HG02610 (cell line): ENCODE data around the gene IFRD2.
"Not testable (repeated sequence)": the region's sequence is repeated elsewhere in the genome, so short reads cannot be mapped to it uniquely, and the experiment has no call there.

Experiments used
- ATAC-seq: cut with Tn5 transposase; IDR thresholded peaks from one replicate; pipeline ENCODE4 v1.9.1; 2021; ENCODE audit warnings: mild to moderate bottlenecking, moderate library complexity; ENCODE audit not compliant: unreplicated experiment

Gene IFRD2

DNA sequence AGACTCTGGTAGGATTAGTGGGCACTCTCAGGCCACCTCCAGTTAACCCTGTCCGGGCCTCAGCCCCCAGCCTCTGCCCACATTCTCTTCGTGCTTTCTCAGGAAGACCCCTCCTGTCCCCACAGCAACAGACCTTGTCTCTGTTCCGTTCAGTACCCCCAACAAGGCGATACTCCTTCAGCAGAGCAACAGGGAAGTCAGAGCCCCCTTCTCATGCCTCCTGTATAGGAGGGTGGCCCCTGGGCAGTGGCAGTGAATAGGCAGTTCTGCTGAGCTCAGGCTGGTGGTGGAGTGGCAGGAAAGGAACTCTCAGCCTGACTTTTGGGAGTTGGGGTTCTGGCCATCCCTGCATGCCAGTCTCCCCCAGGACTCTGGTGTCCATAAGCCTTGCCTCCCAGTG, 22.8 kb downstream of the IFRD2 start:
- no peak for ATAC-seq

DNA sequence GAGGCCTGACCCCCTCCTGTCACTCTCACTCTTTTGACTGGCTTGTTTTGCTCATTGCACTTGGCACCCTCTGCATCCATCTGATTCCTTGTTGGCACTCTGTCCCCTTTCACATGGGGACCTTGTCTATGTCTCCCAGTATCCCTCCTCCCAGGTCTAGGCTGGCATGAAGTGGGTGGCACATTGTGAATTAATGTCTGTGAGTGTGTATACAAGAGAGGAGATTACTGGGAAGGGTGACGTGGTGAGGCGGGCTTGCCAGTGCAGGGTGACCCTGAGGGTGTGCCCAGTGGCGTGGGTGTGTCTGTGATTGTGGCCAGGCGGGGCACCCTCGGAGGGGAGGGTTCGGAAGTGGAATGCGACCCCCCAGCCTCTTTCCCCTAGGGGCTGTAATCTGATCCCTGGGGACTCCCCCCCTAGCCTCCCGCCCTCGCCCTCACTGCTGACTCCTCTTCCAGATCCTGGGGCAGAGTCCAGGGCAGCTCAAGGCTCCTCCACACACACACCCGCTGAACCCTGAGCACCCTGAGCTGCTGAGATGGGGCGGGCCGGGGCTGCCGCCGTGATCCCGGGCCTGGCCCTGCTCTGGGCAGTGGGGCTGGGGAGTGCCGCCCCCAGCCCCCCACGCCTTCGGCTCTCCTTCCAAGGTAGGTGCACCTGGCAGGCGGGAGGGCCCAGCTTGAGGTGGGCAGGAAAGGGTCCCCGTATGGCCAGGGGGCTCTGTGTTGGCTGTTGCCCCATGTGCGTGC, 23.4 kb downstream of the IFRD2 start, which contains the start of gene SEMA3B:
SEMA3B (plus strand) TSS at position 445 of the 749 bp plus-strand sequence; CDS start at position 539, 94 bp downstream.
- ATAC-seq = no peak

DNA sequence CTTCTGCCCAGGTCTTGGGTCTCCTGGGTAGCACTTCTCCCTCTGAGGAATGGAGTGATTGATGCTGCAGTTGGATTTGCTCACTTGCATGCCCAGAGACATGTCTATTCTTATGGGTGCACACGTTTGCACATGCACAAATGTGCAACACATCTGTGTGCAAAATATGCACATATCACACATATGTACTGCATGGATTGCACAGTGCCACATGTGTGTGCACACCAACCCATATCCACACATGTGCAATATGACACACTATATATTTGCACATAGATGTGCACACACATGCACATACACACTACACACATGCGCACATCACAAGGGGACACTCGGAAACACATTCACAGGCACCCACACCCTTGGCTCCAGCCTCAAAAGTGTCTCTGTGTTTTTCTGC, 24.0 kb downstream of the IFRD2 start:
- no peak for ATAC-seq

DNA sequence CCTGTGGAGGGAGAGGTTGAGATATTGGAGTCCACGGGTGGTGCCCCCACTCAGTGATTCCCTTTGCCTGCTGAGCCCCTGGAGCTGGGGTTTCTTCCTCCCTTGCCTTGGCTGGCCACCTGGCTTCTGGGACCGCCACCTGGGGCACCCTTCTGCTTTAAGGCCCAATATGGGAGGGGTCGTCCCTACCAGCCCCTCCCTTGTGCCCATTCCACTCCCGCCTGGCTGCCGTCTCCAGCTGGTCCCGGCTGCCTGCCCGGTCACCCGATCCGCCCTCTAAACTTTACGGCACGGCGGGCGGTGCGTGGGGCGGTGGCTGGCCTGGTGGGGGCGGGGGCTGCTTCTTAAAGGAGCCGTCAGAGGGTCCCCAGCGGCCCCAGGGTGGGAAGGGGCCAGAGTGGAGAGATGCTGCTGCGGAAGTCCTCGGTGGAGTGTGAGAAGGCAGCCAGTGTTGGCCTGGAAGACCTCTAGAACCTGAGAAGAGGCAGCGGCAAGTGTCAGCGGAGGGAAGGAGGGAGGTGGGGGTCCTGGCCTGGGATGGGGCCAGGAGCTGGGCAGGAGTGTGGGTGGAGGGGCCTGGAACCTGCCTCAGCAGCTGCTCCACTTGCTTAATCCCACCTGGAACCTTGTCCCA, 24.8 kb downstream of the IFRD2 start:
- no peak for ATAC-seq

DNA sequence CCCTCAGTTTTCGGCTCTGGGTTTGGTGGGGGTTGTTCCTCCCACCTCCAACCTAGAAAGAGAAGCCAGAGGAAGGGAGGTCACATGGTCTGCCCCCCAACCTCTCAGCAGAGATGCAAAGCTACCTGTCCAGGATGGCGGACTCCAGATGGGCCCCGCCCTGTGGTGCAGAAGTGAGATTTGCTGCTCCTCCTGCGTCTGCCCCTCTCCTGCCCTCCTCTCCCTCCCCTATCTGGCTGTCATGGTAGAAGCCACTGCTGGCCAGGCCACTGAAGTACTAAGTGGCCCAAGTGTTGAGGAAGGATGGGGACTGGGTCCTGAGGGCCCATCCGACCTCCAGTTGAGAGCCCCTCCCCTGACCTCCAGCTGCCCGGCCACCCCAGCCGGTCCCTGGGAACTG, 25.4 kb downstream of the IFRD2 start:
- no peak for ATAC-seq

DNA sequence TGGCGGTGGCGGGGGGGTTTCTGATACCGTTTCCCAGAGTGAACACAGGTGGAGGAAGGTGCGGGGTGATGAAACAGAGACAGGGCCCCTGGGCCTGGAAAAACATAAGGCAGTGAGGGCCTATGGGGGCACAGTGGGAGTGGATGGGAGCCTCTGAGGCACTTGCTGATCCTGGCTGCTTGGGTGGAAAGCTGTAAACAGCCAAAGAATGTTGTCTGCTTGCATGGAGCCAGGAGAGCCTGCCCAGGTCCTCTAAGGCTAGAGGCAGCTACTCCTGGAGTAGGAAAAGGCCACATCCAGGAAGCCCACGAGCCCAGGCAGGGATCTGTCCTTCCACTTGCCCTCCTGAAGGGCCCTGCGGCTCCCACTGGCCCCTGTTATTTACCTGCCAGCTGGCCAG, 26.2 kb downstream of the IFRD2 start:
- no peak for ATAC-seq

DNA sequence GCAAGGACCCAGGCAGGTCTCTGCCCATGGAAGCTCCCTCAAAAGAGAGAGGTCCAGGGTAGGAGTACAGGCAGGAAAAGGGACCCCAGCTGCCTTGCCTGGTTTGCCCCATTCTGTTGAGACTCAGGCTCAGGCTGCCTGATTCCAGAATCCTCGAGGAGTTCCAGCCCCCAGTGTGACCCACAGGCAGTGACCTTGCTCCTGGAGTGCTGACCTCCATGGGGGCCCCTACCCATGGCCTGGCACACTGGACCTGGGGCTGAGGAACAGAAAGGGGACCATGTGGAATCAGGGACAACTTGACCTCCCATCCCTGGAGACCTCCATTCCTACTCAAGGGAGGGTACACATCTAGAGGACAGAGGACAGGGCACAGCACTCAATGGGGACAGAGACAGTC, 26.7 kb downstream of the IFRD2 start:
- no peak for ATAC-seq

DNA sequence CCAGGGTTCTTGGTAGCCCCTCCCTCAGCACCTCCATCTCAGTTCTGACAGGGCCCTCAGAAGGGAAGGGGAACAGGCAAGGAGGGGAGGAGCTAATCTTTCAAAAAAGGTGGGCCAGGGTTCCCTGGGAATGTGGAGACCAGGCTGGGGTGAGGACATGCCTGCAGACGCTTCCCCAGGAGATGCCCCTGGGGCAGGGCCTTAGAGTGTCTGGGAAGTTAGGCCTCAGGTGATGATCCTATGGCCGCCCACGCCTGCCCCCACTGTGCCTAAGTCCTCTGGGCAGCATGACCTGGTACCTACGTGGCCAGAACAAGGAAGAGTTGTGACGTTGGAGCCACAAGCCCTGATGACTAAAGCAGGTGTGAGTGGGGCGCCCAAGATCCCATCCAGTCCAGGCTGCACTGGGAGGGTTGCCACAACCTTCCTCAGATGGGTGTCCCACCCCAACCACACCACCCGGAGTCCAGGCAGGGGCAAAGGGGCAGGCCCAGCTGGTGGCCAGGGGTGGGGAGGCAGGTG, 27.2 kb downstream of the IFRD2 start:
- no peak for ATAC-seq

DNA sequence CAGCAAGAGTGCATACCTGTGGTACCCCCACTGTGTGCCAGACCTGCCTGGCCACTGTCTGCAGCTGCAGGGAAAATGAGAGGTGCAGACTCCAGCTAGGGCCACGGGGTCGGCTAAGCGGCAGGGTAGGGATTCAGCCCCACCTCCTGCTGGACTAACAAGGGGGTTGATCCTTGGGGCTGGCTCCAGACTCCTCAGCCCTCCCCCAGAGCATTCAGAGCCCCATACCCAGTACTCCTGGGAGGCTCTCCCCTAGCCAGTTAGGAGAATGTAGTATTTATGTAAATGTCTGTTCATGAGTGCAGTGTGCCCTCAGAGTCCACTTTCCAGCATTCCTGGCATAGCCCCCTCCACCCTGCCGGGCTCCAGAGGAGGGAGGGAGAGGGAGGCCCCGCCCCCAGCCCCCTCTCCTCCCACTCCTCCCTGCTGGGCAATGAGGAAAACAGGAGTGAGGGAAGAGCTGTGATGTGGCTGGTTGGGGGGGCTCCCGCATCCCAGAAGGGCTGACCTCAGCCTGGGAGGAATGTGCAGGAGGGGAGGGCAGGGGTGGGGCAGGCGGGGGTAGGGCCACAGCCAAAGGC, 27.8 kb downstream of the IFRD2 start:
- no peak for ATAC-seq

DNA sequence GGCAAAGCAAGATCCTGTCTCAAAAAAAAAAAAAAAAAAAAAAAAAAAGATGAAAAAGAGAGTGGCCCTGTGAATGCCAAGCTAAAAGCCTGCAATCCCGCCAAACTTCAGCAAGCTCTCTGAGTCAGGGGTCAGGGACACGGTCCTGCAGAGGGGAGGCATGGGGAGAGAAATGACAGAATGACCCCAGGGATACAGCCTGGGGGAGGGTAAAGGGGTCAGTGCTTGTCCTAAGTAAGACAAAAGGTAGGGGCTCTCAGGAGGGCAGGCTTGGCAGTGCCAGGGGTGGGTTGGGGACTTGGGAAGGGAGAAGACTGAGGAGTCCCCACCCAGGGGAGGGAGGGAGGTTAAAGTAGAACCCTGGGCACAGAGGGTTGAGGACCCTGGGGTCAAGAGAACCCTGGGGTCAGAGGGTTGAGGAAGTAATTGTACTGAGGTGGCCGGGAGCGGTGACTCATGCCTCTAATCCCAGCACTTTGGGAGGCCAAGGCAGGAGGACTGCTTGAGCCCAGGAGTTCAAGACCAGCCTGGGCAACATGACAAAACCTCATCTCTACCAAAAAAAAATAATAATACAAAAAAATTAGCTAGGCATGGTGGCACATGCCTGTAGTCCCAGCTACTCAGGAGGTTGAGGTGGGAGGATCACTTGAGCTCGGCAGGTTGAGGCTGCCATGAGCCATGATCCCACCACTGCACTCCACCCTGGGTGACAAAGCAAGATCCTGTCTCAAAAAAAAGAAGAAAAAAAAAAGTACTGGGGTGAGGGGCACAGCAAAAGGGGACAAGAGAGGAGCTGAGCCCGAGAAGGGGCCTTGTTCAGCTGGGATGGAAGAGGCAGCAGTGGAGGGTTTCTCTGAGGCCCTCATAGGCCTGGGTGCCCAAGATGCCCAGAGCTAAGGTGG, 28.5 kb downstream of the IFRD2 start:
- no peak for ATAC-seq

DNA sequence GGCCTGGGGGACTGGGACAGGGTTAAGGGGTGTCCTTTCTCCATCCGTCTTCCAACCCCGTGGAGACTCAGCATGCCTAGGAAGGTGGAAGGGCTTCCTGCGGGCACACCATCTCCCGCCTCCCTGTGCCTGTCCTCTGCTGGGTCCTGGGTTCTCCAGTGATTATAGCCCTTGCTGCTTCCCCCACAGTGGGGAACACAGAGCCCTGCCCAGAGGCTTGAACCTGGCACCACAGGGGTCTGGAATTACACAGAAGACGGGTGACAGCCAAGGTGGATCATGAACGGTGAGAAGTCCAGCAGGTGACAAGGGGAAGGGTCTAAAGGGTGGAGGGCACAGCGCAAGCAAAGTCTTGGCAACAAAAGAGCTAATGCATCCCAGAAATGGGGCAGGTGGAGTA, 29.5 kb downstream of the IFRD2 start:
- ATAC-seq = no peak

DNA sequence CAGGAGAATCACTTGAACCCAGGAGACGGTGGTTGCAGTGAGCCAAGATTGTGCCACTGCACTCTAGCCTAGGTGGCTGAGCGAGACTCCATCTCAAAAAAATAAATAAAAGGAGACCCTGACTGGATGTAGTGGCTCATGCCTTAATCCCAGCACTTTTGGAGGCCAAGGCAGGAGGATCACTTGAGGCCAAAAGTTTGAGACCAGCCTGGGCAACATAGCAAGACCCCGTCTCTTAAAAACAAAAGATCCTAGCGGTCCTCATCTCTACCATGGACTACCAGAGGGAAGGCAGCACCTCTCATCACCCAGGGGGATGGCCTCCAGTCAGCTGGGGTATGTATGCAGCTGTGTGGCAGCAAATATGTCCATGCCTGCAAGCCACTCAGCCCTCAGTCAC, 30.0 kb downstream of the IFRD2 start:
- not testable (repeated sequence) for ATAC-seq

DNA sequence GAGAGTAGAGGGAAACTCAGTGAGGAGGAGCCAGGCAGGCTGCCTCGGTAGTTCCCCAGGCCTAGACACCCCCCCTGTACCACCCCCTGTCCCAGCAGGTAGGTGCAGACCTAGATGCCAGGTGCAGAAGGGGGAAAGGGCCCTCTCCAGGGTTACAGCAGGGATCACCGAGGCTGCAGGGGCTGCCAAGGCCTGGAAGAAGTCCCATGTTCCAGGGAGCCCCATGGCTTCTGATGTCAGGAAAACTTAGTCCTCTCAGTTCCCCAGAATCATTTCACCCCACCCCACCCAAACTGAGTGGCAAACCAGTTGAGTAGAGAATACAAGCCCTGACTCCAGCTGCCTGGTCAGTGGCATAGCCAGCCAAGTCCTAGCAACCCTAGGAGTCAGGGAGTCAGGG, 30.7 kb downstream of the IFRD2 start:
- ATAC-seq = no peak

DNA sequence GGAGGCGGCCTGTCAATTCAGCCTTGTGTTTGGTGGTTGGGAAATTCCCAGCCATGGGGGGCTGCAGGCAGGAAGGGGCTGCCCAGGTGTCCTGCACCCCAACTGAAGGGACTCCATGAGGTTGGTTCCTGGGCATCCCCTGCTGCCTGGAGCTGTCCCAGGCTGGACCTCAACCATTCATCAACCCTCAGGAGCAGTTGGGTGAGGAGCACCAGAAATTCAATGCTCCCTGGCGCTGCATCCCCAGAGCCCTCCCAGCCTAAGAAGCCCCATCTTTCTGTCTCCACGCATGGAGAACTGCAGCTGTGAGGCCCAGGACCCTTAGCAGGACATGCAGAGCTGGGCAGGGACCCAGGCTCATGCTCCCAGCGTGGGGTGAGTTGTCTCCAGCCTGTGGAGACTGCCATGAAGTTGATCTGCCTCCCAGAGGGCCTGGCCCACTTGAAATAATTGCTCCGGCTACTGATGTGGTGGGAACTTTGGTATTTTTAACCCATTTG, 31.2 kb downstream of the IFRD2 start:
- ATAC-seq = no peak

DNA sequence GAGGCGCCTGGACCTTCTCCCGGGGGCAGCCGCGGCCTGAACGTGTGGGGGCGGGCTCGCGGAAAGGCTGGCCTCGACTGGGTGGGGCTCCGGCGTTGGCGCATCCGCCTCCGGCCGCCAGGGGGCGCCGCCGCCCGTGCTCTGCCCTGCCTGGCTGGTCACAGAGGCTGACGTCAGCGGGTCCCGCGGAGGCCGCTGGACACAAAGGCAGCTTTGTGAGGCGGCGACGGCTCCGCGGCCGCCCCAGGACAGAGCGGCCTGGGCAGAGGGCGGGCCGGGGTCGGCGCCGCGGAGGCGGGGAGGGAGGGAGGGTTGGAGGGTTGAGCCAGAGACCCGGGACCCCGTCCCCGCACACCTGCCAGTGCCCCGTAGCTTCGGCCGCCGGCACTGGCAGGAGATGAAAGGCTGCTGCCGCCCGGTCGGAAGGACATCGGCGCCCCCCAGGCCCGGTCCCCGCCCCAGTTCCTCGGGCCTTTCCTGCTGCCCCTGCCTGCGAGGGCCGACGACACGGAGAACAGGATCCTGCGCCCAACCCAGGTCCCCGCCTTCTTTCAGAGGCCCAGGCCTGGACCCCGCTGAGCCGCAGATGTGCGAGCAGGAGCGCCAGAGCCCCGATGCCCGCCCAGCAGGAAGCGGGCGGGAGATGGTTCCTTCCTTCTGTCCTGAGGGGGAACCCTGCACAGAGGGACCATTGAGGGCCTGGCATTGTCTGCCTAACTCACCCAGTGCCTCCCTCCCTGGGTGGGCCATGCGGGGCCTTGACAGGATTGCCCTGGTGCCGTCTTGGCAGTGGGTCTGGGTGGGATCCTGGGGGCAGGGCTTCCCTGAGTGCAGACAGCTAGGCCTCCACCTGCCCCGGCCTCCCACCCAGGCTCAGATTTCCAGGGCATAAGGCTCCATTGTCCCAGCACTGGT, 31.9 kb downstream of the IFRD2 start:
- ATAC-seq = peak; percentile 82

DNA sequence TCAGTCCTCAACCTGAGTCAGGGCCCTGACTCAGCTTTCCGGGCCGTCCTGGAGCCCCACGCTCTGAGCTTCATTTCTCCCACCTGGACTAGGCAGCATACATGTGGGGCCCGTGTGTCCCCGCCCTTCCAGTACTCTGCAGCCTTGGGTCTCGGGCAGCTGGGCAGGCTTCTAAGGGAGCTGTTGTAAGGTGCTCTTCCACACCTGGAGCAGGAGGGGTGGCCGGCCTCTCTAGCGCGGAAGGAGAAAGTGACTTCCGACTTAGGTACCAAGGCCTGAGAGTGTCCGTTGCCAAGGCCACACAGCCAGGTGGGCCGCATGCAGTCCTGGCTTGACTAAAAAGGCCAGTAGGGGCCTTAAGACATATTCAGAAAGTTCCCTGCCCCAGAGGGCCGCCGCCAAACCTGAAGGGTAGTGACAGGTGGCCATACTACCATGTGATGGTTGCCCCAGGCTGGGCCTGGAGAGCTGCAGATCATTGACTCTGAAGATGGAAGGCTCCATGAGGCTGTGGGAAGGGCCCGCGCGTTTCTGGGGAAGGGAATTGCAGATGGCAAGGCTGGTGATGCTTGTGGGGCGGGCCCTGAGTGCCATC, 32.7 kb downstream of the IFRD2 start:
- peak; percentile 19 for ATAC-seq

DNA sequence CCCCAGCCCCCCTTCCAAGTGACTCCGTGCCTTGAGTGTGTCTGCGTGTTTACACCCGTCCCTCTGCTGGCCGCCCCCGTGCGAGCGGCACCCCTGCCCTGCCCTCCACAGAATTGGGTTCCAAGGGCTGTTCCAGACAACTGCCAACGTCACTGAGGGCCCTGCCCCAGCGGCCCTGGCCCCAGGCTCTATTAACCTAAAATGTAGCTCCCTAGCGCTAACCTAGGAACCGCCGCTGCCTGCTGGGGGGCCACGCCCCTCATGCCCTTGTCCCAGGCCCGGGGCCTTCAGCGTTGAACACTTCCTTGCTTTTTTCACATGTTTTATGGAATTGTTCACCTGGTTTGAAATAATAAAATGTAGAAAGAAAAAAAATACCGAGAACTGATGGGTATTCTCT, 33.2 kb downstream of the IFRD2 start:
- no peak for ATAC-seq

DNA sequence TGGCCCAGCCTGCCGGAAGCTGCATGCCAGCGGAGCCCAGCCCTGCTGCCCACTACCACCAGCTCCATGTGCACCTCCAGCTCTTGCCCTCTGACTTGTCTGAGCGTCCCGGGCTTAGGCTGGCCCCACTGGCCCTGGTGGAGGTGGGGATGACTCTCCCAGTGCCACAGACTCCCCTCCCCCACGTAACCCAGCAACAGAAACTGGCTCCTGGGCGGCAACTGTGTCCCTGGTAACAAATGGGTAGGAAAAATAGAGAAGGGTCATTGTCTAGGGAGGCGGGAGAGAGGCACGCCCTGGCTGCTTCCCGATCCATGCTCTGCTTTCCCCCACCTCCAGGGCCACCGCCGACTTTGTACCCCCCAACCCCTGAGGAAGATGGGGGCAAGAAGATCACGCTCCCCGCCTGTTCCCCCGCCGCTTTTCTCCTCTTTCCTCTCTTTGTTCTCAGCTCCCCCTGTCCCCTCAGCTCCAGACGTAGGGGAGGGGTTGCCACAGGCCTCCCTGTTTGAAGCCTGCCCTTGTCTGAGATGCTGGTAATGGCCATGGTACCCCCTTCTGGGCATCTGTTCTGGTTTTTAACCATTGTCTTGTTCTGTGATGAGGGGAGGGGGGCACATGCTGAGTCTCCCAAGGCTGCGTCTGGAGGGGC, 34.1 kb downstream of the IFRD2 start:
- ATAC-seq = no peak
